Measurements from ENCODE around the gene MNAT1. TPM values are rescaled to one million over a fixed set of nuclear protein-coding genes. Genes with fewer than 3 reads are reported as not detected.

The MNAT1 gene
- total RNA-seq (2014; rRNA removed; shearing (Covaris generic)) (51.6 and 75.3 TPM in 2 replicates), polyA plus RNA-seq (2016; fragmentation: Nextera tagmentation; extraction: Ambion mirVana) (83.8 and 85.0 TPM in 2 replicates)
- long read RNA-seq, transcript MNAT1-201 (8 exons, 2,635 nt), result minor isoform, 6 of 20 reads
- long read RNA-seq, transcript MNAT1-208 (4 exons, 1,097 nt), result major isoform, 7 of 20 reads
- long read RNA-seq, partial matches to known transcripts, result 4 of 20 reads
- long read RNA-seq, other reads (novel, unspliced or antisense), result 3 of 20 reads

DNA sequence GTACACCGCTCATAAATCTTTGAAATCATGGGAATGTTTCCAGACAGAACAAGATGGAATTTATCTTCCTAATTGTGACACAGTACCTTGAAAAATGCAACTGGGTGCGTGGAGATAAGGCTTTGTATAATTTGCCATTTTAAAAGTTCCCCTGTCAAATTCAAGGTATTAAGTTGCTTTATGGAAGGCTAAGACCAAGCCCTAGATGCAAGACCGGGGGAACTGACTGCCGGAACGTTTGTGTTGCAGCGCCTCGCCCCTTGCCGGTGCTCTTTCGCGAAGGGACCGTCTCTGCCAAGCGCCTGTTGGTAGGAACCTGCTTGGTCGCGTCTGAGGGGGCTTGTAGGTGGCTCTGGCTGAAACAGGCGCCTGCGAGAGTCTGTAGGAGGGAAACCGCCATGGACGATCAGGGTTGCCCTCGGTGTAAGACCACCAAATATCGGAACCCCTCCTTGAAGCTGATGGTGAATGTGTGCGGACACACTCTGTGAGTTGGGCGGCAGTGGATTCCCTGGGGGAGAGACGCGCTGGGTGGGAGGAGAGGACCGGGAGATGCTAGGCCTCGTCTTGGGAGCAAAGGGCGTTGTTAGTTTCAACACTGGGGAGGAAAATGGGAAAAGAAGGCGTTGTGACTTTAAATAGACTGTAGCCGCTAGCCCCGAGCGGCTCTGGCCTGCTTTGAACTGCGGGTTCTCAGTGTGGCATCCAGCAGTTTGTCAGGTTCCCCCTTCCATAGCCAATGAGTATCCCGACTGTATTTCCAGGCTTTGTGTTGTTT, at the start of gene MNAT1:
Gene MNAT1 (plus strand): TSS at position 297 of the 778 bp plus-strand sequence. CDS start 102 bp downstream, at position 399.
- peaks cover 3% of the 10 kb centered on the region; the same call in 1 of the 2 replicates for H4K20me1 ChIP-seq (replicated peaks; ENCODE audit: insufficient read depth)

More for the DNA sequence above, at the start of gene MNAT1:
- ATAC-seq (peak; percentile 98), DNase-seq (ENCODE audit: low spot score) (peak; percentile 91)
- Mint-ChIP-seq H3K9me3 (peaks cover 4% of the 10 kb centered on the region; the same call in 2 of the 3 replicates), H3K4me3 (peak within 1 kb of the TSS; percentile 99), H3K36me3 (ENCODE audit: low read depth) (no peaks in the 10 kb centered on the region), H3K27me3 (ENCODE audit: insufficient read depth, low read depth, poor library complexity) (peaks cover 5% of the 10 kb centered on the region), H3K27ac (peak within 1 kb of the TSS; percentile 99), H3K4me1 (peaks cover 8% of the 10 kb centered on the region)
- peak within 1 kb of the TSS; percentile 86 for H3K4me2 ChIP-seq
- no peaks in the 10 kb centered on the region for H3K27me3 ChIP-seq (ENCODE audit: insufficient read depth)
- H3K36me3 ChIP-seq (ENCODE audit: insufficient read depth), result no peaks in the 10 kb centered on the region
- H3K79me2 ChIP-seq (replicated peaks; ENCODE audit: insufficient read depth), result peaks cover 49% of the 10 kb centered on the region
- no peaks in the 10 kb centered on the region for H3K9me2 ChIP-seq (ENCODE audit: insufficient read depth)
- peak within 1 kb of the TSS; percentile 56; the same call in 1 of the 2 replicates for H3K27ac ChIP-seq (ENCODE audit: low read depth)
- H2AFZ ChIP-seq, result peak within 1 kb of the TSS; percentile 88; the same call in 1 of the 2 replicates
- H3K4me1 ChIP-seq (ENCODE audit: insufficient read depth), result peaks cover 9% of the 10 kb centered on the region
- TF ChIP-seq ZNF114 (CRISPR knock-in tag; IDR thresholded peaks at IDR 0.05) (no peak), ETS1 (IDR thresholded peaks at IDR 0.05) (no peak), EZH2 (IDR thresholded peaks at IDR 0.05; ENCODE audit: low read depth, unreplicated experiment) (no peak), CREB1 (CRISPR knock-in tag; IDR thresholded peaks at IDR 0.05; ENCODE audit: low read depth) (peak; percentile 58), POLR2AphosphoS5 (IDR thresholded peaks at IDR 0.05; ENCODE audit: low read depth) (peak; percentile 92), EZH2phosphoT487 (IDR thresholded peaks at IDR 0.05; ENCODE audit: unreplicated experiment) (no peak), STAT1 (IDR thresholded peaks at IDR 0.05; ENCODE audit: unreplicated experiment) (no peak), ZNF331 (CRISPR knock-in tag; IDR thresholded peaks at IDR 0.05; ENCODE audit: low read depth) (no peak), CTCF (conservative IDR thresholded peaks at IDR 0.05; ENCODE audit: low read depth in 2 of 2) (no peak), JUNB (IDR thresholded peaks at IDR 0.05; ENCODE audit: unreplicated experiment) (no peak), NANOG (IDR thresholded peaks at IDR 0.05; ENCODE audit: borderline replicate concordance) (no peak)
- TF ChIP-seq, protein P1, sequence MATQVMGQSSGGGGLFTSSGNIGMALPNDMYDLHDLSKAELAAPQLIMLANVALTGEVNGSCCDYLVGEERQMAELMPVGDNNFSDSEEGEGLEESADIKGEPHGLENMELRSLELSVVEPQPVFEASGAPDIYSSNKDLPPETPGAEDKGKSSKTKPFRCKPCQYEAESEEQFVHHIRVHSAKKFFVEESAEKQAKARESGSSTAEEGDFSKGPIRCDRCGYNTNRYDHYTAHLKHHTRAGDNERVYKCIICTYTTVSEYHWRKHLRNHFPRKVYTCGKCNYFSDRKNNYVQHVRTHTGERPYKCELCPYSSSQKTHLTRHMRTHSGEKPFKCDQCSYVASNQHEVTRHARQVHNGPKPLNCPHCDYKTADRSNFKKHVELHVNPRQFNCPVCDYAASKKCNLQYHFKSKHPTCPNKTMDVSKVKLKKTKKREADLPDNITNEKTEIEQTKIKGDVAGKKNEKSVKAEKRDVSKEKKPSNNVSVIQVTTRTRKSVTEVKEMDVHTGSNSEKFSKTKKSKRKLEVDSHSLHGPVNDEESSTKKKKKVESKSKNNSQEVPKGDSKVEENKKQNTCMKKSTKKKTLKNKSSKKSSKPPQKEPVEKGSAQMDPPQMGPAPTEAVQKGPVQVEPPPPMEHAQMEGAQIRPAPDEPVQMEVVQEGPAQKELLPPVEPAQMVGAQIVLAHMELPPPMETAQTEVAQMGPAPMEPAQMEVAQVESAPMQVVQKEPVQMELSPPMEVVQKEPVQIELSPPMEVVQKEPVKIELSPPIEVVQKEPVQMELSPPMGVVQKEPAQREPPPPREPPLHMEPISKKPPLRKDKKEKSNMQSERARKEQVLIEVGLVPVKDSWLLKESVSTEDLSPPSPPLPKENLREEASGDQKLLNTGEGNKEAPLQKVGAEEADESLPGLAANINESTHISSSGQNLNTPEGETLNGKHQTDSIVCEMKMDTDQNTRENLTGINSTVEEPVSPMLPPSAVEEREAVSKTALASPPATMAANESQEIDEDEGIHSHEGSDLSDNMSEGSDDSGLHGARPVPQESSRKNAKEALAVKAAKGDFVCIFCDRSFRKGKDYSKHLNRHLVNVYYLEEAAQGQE (IDR thresholded peaks at IDR 0.05; ENCODE audit: unreplicated experiment), result peak; percentile 16
- TF ChIP-seq, protein P2, sequence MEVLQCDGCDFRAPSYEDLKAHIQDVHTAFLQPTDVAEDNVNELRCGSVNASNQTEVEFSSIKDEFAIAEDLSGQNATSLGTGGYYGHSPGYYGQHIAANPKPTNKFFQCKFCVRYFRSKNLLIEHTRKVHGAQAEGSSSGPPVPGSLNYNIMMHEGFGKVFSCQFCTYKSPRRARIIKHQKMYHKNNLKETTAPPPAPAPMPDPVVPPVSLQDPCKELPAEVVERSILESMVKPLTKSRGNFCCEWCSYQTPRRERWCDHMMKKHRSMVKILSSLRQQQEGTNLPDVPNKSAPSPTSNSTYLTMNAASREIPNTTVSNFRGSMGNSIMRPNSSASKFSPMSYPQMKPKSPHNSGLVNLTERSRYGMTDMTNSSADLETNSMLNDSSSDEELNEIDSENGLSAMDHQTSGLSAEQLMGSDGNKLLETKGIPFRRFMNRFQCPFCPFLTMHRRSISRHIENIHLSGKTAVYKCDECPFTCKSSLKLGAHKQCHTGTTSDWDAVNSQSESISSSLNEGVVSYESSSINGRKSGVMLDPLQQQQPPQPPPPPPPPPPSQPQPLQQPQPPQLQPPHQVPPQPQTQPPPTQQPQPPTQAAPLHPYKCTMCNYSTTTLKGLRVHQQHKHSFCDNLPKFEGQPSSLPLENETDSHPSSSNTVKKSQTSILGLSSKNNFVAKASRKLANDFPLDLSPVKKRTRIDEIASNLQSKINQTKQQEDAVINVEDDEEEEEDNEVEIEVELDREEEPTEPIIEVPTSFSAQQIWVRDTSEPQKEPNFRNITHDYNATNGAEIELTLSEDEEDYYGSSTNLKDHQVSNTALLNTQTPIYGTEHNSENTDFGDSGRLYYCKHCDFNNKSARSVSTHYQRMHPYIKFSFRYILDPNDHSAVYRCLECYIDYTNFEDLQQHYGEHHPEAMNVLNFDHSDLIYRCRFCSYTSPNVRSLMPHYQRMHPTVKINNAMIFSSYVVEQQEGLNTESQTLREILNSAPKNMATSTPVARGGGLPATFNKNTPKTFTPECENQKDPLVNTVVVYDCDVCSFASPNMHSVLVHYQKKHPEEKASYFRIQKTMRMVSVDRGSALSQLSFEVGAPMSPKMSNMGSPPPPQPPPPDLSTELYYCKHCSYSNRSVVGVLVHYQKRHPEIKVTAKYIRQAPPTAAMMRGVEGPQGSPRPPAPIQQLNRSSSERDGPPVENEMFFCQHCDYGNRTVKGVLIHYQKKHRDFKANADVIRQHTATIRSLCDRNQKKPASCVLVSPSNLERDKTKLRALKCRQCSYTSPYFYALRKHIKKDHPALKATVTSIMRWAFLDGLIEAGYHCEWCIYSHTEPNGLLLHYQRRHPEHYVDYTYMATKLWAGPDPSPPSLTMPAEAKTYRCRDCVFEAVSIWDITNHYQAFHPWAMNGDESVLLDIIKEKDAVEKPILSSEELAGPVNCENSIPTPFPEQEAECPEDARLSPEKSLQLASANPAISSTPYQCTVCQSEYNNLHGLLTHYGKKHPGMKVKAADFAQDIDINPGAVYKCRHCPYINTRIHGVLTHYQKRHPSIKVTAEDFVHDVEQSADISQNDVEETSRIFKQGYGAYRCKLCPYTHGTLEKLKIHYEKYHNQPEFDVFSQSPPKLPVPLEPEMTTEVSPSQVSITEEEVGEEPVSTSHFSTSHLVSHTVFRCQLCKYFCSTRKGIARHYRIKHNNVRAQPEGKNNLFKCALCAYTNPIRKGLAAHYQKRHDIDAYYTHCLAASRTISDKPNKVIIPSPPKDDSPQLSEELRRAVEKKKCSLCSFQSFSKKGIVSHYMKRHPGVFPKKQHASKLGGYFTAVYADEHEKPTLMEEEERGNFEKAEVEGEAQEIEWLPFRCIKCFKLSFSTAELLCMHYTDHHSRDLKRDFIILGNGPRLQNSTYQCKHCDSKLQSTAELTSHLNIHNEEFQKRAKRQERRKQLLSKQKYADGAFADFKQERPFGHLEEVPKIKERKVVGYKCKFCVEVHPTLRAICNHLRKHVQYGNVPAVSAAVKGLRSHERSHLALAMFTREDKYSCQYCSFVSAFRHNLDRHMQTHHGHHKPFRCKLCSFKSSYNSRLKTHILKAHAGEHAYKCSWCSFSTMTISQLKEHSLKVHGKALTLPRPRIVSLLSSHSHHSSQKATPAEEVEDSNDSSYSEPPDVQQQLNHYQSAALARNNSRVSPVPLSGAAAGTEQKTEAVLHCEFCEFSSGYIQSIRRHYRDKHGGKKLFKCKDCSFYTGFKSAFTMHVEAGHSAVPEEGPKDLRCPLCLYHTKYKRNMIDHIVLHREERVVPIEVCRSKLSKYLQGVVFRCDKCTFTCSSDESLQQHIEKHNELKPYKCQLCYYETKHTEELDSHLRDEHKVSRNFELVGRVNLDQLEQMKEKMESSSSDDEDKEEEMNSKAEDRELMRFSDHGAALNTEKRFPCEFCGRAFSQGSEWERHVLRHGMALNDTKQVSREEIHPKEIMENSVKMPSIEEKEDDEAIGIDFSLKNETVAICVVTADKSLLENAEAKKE (CRISPR knock-in tag; IDR thresholded peaks at IDR 0.05), result no peak
- H3K4me3 ChIP-seq, result peak within 1 kb of the TSS; percentile 80
- H3F3A ChIP-seq (replicated peaks; ENCODE audit: low read depth), result no peaks in the 10 kb centered on the region
